Endodermal cell (in vitro differentiated cells): Measurements from ENCODE around the gene SPATA31E1. TPM values are rescaled to one million over a fixed set of nuclear protein-coding genes. Genes with fewer than 3 reads are reported as not detected.

Experiments used
- DNase-seq: peaks from one replicate; pipeline ENCODE4 v3.0.0-alpha.2; 2017
- H3K27ac ChIP-seq: 2 replicates; pipeline ENCODE4 v1.5.1; 2013; ENCODE audit warnings: mild to moderate bottlenecking, low read depth, low read length, moderate library complexity
- H3K27me3 ChIP-seq: 2 replicates; pipeline ENCODE4 v1.6.1; 2013; ENCODE audit warnings: mild to moderate bottlenecking, low read length, moderate library complexity; ENCODE audit not compliant: insufficient read depth, control insufficient read depth, poor library complexity, severe bottlenecking
- H3K36me3 ChIP-seq: 2 replicates; pipeline ENCODE4 v1.7.0; 2013; ENCODE audit warnings: mild to moderate bottlenecking, low read length, moderate library complexity; ENCODE audit not compliant: control insufficient read depth, insufficient read depth
- H3K4me1 ChIP-seq: one replicate; pipeline ENCODE4 v1.7.0; 2013; ENCODE audit warnings: low read length; ENCODE audit not compliant: control insufficient read depth, insufficient read depth
- H3K4me3 ChIP-seq: 2 replicates; pipeline ENCODE4 v1.5.1; 2013; ENCODE audit warnings: mild to moderate bottlenecking, low read length, moderate library complexity
- H3K9ac ChIP-seq: 2 replicates; pipeline ENCODE4 v1.6.1; 2013; ENCODE audit warnings: mild to moderate bottlenecking, low read length, moderate library complexity; ENCODE audit not compliant: poor library complexity, severe bottlenecking; ENCODE audit errors: extremely low read depth
- H3K9me3 ChIP-seq: 2 replicates; pipeline ENCODE4 v1.6.1; 2013; ENCODE audit warnings: mild to moderate bottlenecking, low read length, moderate library complexity; ENCODE audit not compliant: control insufficient read depth
- H3K27ac Mint-ChIP-seq: 2 replicates; pipeline ENCODE4 v1.8.0; 2020; ENCODE audit warnings: mixed read lengths
- H3K27me3 Mint-ChIP-seq: 2 replicates; pipeline ENCODE4 v1.8.0; 2021; ENCODE audit warnings: mild to moderate bottlenecking, mixed read lengths; ENCODE audit not compliant: insufficient read depth
- H3K36me3 Mint-ChIP-seq: 2 replicates; pipeline ENCODE4 v1.8.0; 2020; ENCODE audit warnings: low read depth, mixed read lengths
- H3K4me1 Mint-ChIP-seq: 2 replicates; pipeline ENCODE4 v1.8.0; 2020; ENCODE audit warnings: mixed read lengths
- H3K4me3 Mint-ChIP-seq: 2 replicates; pipeline ENCODE4 v1.8.0; 2020; ENCODE audit warnings: mild to moderate bottlenecking, moderate library complexity, mixed read lengths
- H3K9me3 Mint-ChIP-seq: 2 replicates; pipeline ENCODE4 v1.8.0; 2020; ENCODE audit warnings: mild to moderate bottlenecking, mixed read lengths
- CTCF ChIP-seq: fragments of 200-600 bp; sonication (generic); conservative IDR thresholded peaks from 2 replicates; pipeline ENCODE4 v1.5.0; 2021; ENCODE audit warnings: antibody characterized with exemption, mild to moderate bottlenecking
- WGBS, 2 experiments: methylation state at CpG; one replicate each; pipeline versions ENCODE4 v1.1.5 to v1.1.7; 2013; ENCODE audit warnings: missing lambda C conversion rate in 2 of 2, mixed read lengths in 1 of 2; ENCODE audit not compliant: insufficient coverage in 1 of 2, insufficient read length in 1 of 2; 5-methylcytosine and 5-hydroxymethylcytosine counted together
- total RNA-seq, 2 donors: library from RNA; stranded (reverse); fragmentation: NEBNext Ultra II Directional in 1 of 2; extraction: Animal tissue kit (Norgen Biotek cat#: 25700) in 1 of 2; gene quantifications; 2 replicates in 1 of 2; 3 replicates in 1 of 2; pipeline ENCODE4 v1.2.1, GENCODE V29; 2021

Gene SPATA31E1
- total RNA-seq, 2 donors from 2014 or later: not detected

GRCh38 chr9:87872079-87872624, 10.5 kb upstream of the SPATA31E1 start:
- H3K36me3 ChIP-seq: no peaks in the 10 kb centered on the region
- no peaks in the 10 kb centered on the region for H3K4me1 ChIP-seq
- H3K9me3 ChIP-seq: no peaks in the 10 kb centered on the region
- peaks cover 10% of the 10 kb centered on the region for H3K4me1 Mint-ChIP-seq
- no peak for TF ChIP-seq CTCF
- H3K27me3 Mint-ChIP-seq: peaks cover 3% of the 10 kb centered on the region
- H3K36me3 Mint-ChIP-seq: no peaks in the 10 kb centered on the region
- no peak overlapping the region for H3K4me3 ChIP-seq
- 66 to 88% methylated on average over 3 to 8 of the region's 8 CpGs for WGBS, 2 experiments
- no peak overlapping the region for H3K9ac ChIP-seq
- no peak overlapping the region for H3K27ac Mint-ChIP-seq
- H3K4me3 Mint-ChIP-seq: no peak overlapping the region
- no peaks in the 10 kb centered on the region for H3K27me3 ChIP-seq
- peaks cover 3% of the 10 kb centered on the region for H3K9me3 Mint-ChIP-seq
- H3K27ac ChIP-seq: no peak overlapping the region
- peak; percentile 39 for DNase-seq

GRCh38 chr9:87873607-87874303, 8.9 kb upstream of the SPATA31E1 start:
- Histone ChIP-seq H3K27ac (no peak overlapping the region), H3K9ac (no peak overlapping the region)

GRCh38 chr9:87874304-87874623, 8.4 kb upstream of the SPATA31E1 start:
- H3K27ac Mint-ChIP-seq: no peak overlapping the region
- H3K36me3 Mint-ChIP-seq: no peaks in the 10 kb centered on the region
- no peak overlapping the region for H3K4me3 ChIP-seq
- H3K9ac ChIP-seq: no peak overlapping the region
- H3K27me3 ChIP-seq: no peaks in the 10 kb centered on the region
- no peak overlapping the region for H3K4me3 Mint-ChIP-seq
- H3K27ac ChIP-seq: no peak overlapping the region
- H3K9me3 ChIP-seq: no peaks in the 10 kb centered on the region
- DNase-seq: peak; percentile 40
- peaks cover 10% of the 10 kb centered on the region for H3K4me1 Mint-ChIP-seq
- no peak for TF ChIP-seq CTCF
- WGBS, 2 experiments: 91 to 93% methylated on average over 7 of the region's 7 CpGs
- H3K9me3 Mint-ChIP-seq: peaks cover 8% of the 10 kb centered on the region
- no peaks in the 10 kb centered on the region for H3K36me3 ChIP-seq
- H3K4me1 ChIP-seq: no peaks in the 10 kb centered on the region
- H3K27me3 Mint-ChIP-seq: peaks cover 3% of the 10 kb centered on the region

More at GRCh38 chr9:87873607-87874303, 8.9 kb upstream of the SPATA31E1 start:
- no peak overlapping the region for H3K27ac Mint-ChIP-seq
- H3K4me1 Mint-ChIP-seq: peaks cover 10% of the 10 kb centered on the region
- Histone ChIP-seq H3K27me3 (no peaks in the 10 kb centered on the region), H3K4me3 (no peak overlapping the region), H3K9me3 (no peaks in the 10 kb centered on the region), H3K4me1 (no peaks in the 10 kb centered on the region), H3K36me3 (no peaks in the 10 kb centered on the region)
- 98% methylated on average over 5 of the region's 5 CpGs; no CpG with 5 or more reads in 1 of the 2 experiments for WGBS, 2 experiments
- no peak for TF ChIP-seq CTCF
- no peak overlapping the region for H3K4me3 Mint-ChIP-seq
- DNase-seq: peak; percentile 26
- H3K36me3 Mint-ChIP-seq: no peaks in the 10 kb centered on the region
- H3K27me3 Mint-ChIP-seq: peaks cover 3% of the 10 kb centered on the region
- H3K9me3 Mint-ChIP-seq: peaks cover 8% of the 10 kb centered on the region
